Stimulated activated naive B cell treated with anti-CD40 and anti-IgM and Interleukin-4, amounts not matched to agents 10 μg/mL and 1 μg/mL and 100 μg/mL, for 72 hours (primary cell): ENCODE results near the gene TALDO1.

Experiments
- ATAC-seq, 2 donors: fragments of 150-1000 bp; cut with Tn5 transposase; replicated peaks; 2 replicates each; pipeline ENCODE4 v1.10.0; 2021; ENCODE audit warnings: moderate library complexity in 1 of 2
- DNase-seq: peaks from one replicate; pipeline ENCODE4 v3.0.0; 2021
- H3K27ac Mint-ChIP-seq: one replicate; pipeline ENCODE4 v1.8.0; 2022; ENCODE audit warnings: mild to moderate bottlenecking, mixed read lengths
- H3K27me3 Mint-ChIP-seq, 2 donors: one replicate each; pipeline ENCODE4 v1.8.0; 2022; ENCODE audit warnings: mixed read lengths in 2 of 2
- H3K36me3 Mint-ChIP-seq, 2 donors: one replicate each; pipeline ENCODE4 v1.8.0; 2022; ENCODE audit warnings: mixed read lengths in 2 of 2, mild to moderate bottlenecking in 1 of 2
- H3K4me1 Mint-ChIP-seq, 2 donors: one replicate each; pipeline ENCODE4 v1.8.0; 2022; ENCODE audit warnings: mixed read lengths in 2 of 2, mild to moderate bottlenecking in 1 of 2
- H3K4me3 Mint-ChIP-seq, 2 donors: one replicate each; pipeline ENCODE4 v1.8.0; 2022; ENCODE audit warnings: mild to moderate bottlenecking in 2 of 2, mixed read lengths in 2 of 2, moderate library complexity in 1 of 2
- H3K9me3 Mint-ChIP-seq, 2 donors: one replicate each; pipeline ENCODE4 v1.8.0; 2022; ENCODE audit warnings: mixed read lengths in 2 of 2, mild to moderate bottlenecking in 1 of 2

The TALDO1 gene

DNA sequence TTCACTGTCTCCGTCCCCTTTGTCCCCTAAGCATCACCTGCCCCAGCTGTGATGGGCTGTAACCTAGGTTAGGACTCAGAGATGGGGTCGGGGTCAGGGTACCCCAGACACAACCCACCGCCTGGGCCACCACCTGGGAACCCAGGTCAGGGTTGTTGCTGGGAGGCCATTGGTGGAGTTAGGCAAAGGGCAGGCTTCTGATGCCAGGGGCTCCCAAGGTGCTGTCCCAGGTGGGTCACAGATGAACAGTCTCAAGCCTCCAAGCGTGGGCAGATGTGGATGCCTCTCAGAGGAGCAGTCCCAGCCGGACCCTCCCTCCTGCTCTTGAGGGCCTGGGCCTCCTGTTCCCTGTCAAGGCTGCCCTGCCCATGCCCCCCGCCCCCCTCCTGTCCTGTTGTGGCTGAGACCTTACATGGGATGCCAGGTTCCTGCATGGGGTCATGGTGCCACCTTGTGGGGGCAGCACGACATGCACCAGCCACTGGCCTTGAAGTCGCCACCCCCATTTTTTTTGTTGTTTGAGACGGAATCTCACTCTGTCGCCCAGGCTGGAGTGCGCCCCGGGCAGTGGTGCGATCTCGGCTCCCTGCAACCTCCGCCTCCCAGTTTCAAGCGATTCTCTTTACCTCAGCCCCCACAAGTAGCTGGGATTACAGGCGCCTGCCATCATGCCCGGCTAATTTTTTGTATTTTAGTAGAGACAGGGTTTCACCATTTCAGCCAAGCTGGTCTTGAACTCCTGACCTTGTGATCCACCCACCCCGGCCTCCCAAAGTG lies 17.9 kb downstream of the TALDO1 start:
- Mint-ChIP-seq H3K36me3 (peaks cover 34 to 56% of the 10 kb centered on the region in 2 donors), H3K27me3 (no peaks in the 10 kb centered on the region), H3K4me3 (peak overlapping the region in 1 of 2 donors; percentile 41), H3K9me3 (no peaks in the 10 kb centered on the region), H3K4me1 (peaks cover 2 to 15% of the 10 kb centered on the region in 2 donors), H3K27ac (peak overlapping the region; percentile 14)
- ATAC-seq (peak; percentile 70 to 72), DNase-seq (no peak)

GRCh38 chr11:765802-766091 lies 18.5 kb downstream of the TALDO1 start:
- no peaks in the 10 kb centered on the region for H3K9me3 Mint-ChIP-seq
- H3K27me3 Mint-ChIP-seq: no peaks in the 10 kb centered on the region
- peaks cover 38 to 56% of the 10 kb centered on the region in 2 donors for H3K36me3 Mint-ChIP-seq
- H3K27ac Mint-ChIP-seq: peak overlapping the region; percentile 14
- ATAC-seq (no peak), DNase-seq (no peak)
- peaks cover 1 to 13% of the 10 kb centered on the region in 2 donors for H3K4me1 Mint-ChIP-seq
- peak overlapping the region in 1 of 2 donors; percentile 27 for H3K4me3 Mint-ChIP-seq

DNA sequence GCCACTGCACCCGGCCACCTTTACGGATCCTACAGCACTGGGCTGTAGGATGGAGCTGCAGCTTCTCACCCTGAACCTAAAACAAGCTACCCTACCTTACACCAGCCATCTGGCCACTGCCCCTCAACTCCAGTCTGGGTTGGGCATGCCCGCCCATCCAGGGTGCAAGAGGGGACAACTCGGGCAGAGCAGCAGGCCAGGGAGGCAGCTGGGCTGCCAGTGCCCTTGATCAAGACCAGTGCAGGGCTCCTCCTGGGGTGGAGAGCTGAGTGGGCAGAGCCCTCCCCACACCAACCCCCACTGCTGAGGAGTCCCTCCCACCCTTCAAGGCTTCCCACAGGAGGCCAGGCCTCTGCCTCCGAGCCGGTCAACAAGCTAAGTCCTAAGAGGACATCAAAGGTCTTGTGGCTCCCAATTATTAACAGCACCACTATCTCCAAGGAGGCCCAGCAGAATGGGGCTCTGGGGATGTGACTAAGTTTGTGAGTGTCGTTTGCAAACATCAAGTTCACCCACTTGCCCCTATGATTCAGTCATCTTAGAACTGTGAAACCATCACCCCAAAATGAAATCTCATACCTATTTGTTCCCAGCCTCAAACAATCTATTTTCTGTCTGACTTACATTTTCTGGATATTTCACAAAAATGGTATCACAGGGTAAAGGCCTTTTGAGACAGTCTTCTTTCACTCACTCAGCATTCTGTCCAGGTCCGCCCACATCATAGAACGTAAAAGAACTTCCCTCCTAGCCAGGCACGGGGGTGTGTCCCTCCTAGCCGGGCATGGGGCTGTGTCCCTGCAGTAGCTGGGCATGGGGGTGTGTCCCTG lies 19.1 kb downstream of the TALDO1 start:
- Mint-ChIP-seq H3K4me3 (peak overlapping the region in 1 of 2 donors; percentile 27), H3K27ac (no peak overlapping the region), H3K9me3 (no peaks in the 10 kb centered on the region), H3K4me1 (peaks cover 1 to 13% of the 10 kb centered on the region in 2 donors), H3K36me3 (peaks cover 40 to 56% of the 10 kb centered on the region in 2 donors), H3K27me3 (no peaks in the 10 kb centered on the region)
- DNase-seq: no peak
- no peak for ATAC-seq

- H3K27me3 Mint-ChIP-seq: no peaks in the 10 kb centered on the region
- H3K36me3 Mint-ChIP-seq: peaks cover 35 to 53% of the 10 kb centered on the region in 2 donors
- H3K27ac Mint-ChIP-seq: no peak overlapping the region
Measured at GRCh38 chr11:766936-767210, 19.6 kb downstream of the TALDO1 start.

GRCh38 chr11:767238-767637 lies 20.0 kb downstream of the TALDO1 start:
- Mint-ChIP-seq H3K36me3 (peaks cover 32 to 51% of the 10 kb centered on the region in 2 donors), H3K9me3 (no peaks in the 10 kb centered on the region), H3K27ac (no peak overlapping the region), H3K4me3 (no peak overlapping the region), H3K27me3 (no peaks in the 10 kb centered on the region), H3K4me1 (peaks cover under 1 to 13% of the 10 kb centered on the region in 2 donors)
- ATAC-seq (no peak), DNase-seq (no peak)

More at GRCh38 chr11:766936-767210, 19.6 kb downstream of the TALDO1 start:
- DNase-seq: no peak
- H3K4me3 Mint-ChIP-seq: no peak overlapping the region
- H3K9me3 Mint-ChIP-seq: no peaks in the 10 kb centered on the region
- no peak for ATAC-seq
- peaks cover 1 to 13% of the 10 kb centered on the region in 2 donors for H3K4me1 Mint-ChIP-seq

- Mint-ChIP-seq H3K4me1 (peaks cover 1 to 27% of the 10 kb centered on the region in 2 donors), H3K9me3 (no peaks in the 10 kb centered on the region), H3K4me3 (no peak overlapping the region), H3K27ac (no peak overlapping the region), H3K36me3 (peaks cover 30 to 34% of the 10 kb centered on the region in 2 donors), H3K27me3 (no peaks in the 10 kb centered on the region)
- DNase-seq (no peak), ATAC-seq (no peak)
Measured at GRCh38 chr11:769887-770641, 22.8 kb downstream of the TALDO1 start.

- Mint-ChIP-seq H3K27me3 (no peaks in the 10 kb centered on the region), H3K4me3 (no peak overlapping the region), H3K27ac (no peak overlapping the region), H3K4me1 (peaks cover 5 to 29% of the 10 kb centered on the region in 2 donors), H3K9me3 (no peaks in the 10 kb centered on the region), H3K36me3 (peaks cover 26 to 29% of the 10 kb centered on the region in 2 donors)
- DNase-seq: no peak
- ATAC-seq: no peak
Measured at GRCh38 chr11:770642-771616, 23.7 kb downstream of the TALDO1 start.

DNA sequence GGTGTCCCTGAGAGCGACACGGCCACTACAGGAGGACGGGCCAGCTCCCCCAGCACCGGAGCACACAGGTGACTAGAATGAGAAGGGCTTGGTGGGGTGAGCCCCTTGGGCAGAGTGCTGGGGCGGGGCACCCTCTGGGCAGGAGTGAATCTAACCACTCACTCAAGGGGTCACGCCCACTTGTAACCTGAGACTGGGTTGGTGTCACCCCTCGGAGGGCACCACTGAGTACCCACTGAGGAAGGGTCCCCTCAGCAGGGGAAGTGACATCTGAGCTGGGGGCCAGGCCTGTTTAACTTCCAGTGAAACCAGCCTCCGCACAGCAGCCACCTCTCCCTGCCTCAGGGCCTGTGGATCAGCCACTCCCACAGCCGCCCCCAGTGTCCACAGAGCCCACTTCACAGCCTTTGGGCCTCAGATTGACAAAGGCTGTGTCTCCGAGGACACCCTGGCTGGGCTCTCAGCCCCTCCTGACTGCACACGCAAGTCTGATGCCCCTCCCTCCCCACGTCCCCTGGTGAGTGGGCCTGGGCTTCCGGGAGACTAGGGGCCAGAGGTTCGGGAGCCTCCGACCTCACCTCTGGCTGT lies 24.4 kb downstream of the TALDO1 start:
- H3K27me3 Mint-ChIP-seq: no peaks in the 10 kb centered on the region
- H3K36me3 Mint-ChIP-seq: peaks cover 25 to 29% of the 10 kb centered on the region in 2 donors

GRCh38 chr11:772429-773390 lies 25.4 kb downstream of the TALDO1 start:
- Mint-ChIP-seq H3K4me3 (no peak overlapping the region), H3K36me3 (peaks cover 18 to 27% of the 10 kb centered on the region in 2 donors), H3K4me1 (peaks cover 9 to 37% of the 10 kb centered on the region in 2 donors), H3K27ac (no peak overlapping the region), H3K27me3 (no peaks in the 10 kb centered on the region), H3K9me3 (no peaks in the 10 kb centered on the region)
- DNase-seq (no peak), ATAC-seq (no peak)

More for the DNA sequence above, 24.4 kb downstream of the TALDO1 start:
- Mint-ChIP-seq H3K9me3 (no peaks in the 10 kb centered on the region), H3K4me3 (no peak overlapping the region), H3K4me1 (peaks cover 9 to 36% of the 10 kb centered on the region in 2 donors), H3K27ac (no peak overlapping the region)
- ATAC-seq (no peak), DNase-seq (no peak)

- H3K9me3 Mint-ChIP-seq: no peaks in the 10 kb centered on the region
- peaks cover 9 to 40% of the 10 kb centered on the region in 2 donors for H3K4me1 Mint-ChIP-seq
- H3K27ac Mint-ChIP-seq: peak overlapping the region; percentile 47
- ATAC-seq: no peak
- H3K36me3 Mint-ChIP-seq: peaks cover 18 to 24% of the 10 kb centered on the region in 2 donors
- H3K4me3 Mint-ChIP-seq: no peak overlapping the region
- H3K27me3 Mint-ChIP-seq: no peaks in the 10 kb centered on the region
- no peak for DNase-seq
Measured at GRCh38 chr11:773425-773824, 26.2 kb downstream of the TALDO1 start.

GRCh38 chr11:773830-774229 lies 26.6 kb downstream of the TALDO1 start:
- Mint-ChIP-seq H3K27ac (no peak overlapping the region), H3K4me3 (no peak overlapping the region), H3K9me3 (no peaks in the 10 kb centered on the region), H3K4me1 (peaks cover 10 to 44% of the 10 kb centered on the region in 2 donors), H3K36me3 (peaks cover 20 to 25% of the 10 kb centered on the region in 2 donors), H3K27me3 (no peaks in the 10 kb centered on the region)
- ATAC-seq (no peak), DNase-seq (no peak)

DNA sequence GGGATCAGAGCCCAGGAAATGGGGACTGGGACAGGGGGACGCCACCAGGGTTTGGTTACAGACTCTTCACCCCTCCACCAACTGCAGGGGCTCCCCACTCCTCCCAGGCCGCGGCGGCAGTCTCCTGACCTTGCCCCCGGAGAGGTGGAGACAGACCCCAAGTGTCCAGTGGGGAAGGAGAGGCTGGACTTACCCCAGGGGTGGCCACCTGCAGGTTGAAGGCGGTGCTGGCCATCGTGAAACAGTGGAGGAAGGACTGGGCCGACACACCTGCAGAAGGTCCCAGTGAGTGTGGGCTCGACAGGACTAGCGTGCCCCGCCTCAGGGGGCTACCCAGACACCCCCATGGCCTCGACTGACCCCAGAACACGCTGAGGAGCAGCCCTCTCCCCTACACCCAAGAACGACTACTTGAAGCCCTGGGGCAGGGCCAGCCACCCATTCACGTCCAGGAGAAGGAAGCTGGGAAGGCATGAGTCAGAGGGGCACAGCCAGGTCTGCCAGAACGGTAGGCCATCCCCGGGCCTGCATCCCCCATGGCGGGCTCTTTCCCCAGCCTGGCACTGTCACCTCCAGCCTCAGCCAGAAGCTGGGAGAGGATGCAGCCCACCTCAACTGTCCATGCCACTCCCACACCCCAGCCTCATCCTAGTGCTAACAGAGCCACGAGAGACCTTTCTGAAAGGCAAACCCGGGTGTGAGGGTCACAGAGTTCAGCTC lies 27.8 kb downstream of the TALDO1 start:
- H3K27me3 Mint-ChIP-seq: no peaks in the 10 kb centered on the region
- H3K9me3 Mint-ChIP-seq: no peaks in the 10 kb centered on the region
- peaks cover 15 to 47% of the 10 kb centered on the region in 2 donors for H3K4me1 Mint-ChIP-seq
- peak overlapping the region; percentile 69 for H3K27ac Mint-ChIP-seq
- ATAC-seq (no peak), DNase-seq (no peak)
- H3K36me3 Mint-ChIP-seq: peaks cover 20 to 21% of the 10 kb centered on the region in 2 donors
- H3K4me3 Mint-ChIP-seq: peak overlapping the region; percentile 29 to 54
